Measurements from ENCODE around the gene CXCL12. TPM values are rescaled to one million over a fixed set of nuclear protein-coding genes. Genes with fewer than 3 reads are reported as not detected.

Gene CXCL12
- total RNA-seq, 1 experiment from 2014 or later = 0.47 TPM

- Histone ChIP-seq H3K27me3 (ENCODE audit: insufficient read depth, low read length) (peaks cover 8% of the 10 kb centered on the region), H3K4me2 (ENCODE audit: low read length) (no peak overlapping the region), H2AFZ (ENCODE audit: low read depth, low read length, poor library complexity, severe bottlenecking) (no peak overlapping the region), H3K36me3 (ENCODE audit: control insufficient read depth in 1 of 2, insufficient read depth in 2 of 2, low read length in 2 of 2) (no peaks in the 10 kb centered on the region), H3K9ac (ENCODE audit: low read length) (no peak overlapping the region), H3K4me1 (ENCODE audit: control insufficient read depth in 1 of 2, insufficient read depth in 2 of 2, low read length in 2 of 2) (peaks cover 0 to 8% of the 10 kb centered on the region in 2 experiments; a peak in 2 of 4 replicates), H4K20me1 (ENCODE audit: insufficient read depth) (no peaks in the 10 kb centered on the region), H3K4me3 (replicated peaks in 1 of 2; ENCODE audit: low read depth in 1 of 2, low read length in 2 of 2) (no peak overlapping the region), H3K27ac (ENCODE audit: low read depth, low read length) (no peak overlapping the region), H3K9me2 (ENCODE audit: insufficient read depth) (no peaks in the 10 kb centered on the region), H3K9me3 (ENCODE audit: control insufficient read depth in 1 of 2, insufficient read depth in 1 of 2, low read depth in 1 of 2, low read length in 2 of 2) (no peaks in the 10 kb centered on the region), H3K79me2 (ENCODE audit: insufficient read depth, low read length) (no peaks in the 10 kb centered on the region)
- ChIA-PET CTCF (no interaction called here), RAD21 (ENCODE audit: low non-redundant PET in 1 of 2, low total read pairs in 2 of 2, uncharacterized antibody in 2 of 2, unreplicated experiment in 2 of 2) (no interaction called here), POLR2A (no interaction called here)
- TF ChIP-seq FOSL1 (IDR thresholded peaks at IDR 0.05; ENCODE audit: low read depth) (no peak), SP1 (IDR thresholded peaks at IDR 0.05; ENCODE audit: low read depth) (no peak), REST (IDR thresholded peaks at IDR 0.05; ENCODE audit: low read depth) (no peak), ZFX (IDR thresholded peaks at IDR 0.05) (no peak), POLR2AphosphoS5 (IDR thresholded peaks at IDR 0.05; ENCODE audit: low read depth, low read length) (no peak), POLR2A (IDR thresholded peaks at IDR 0.05; ENCODE audit: borderline replicate concordance, extremely low read depth, insufficient read depth, insufficient read length) (no peak), SIN3A (IDR thresholded peaks at IDR 0.05; ENCODE audit: low read depth) (no peak), EZH2phosphoT487 (IDR thresholded peaks at IDR 0.05; ENCODE audit: borderline replicate concordance) (no peak)
- no TSS peak for BruUV-seq (replicated peaks)
- no peak for DNase-seq (ENCODE audit: low read depth, low spot score)
- intact Hi-C loops (cut with micrococcal nuclease) = no loop called here
- ATAC-seq = no peak
Measured at GRCh38 chr10:44332465-44332864, 52.4 kb downstream of the CXCL12 start.

- Histone ChIP-seq H3K79me2 (ENCODE audit: insufficient read depth, low read length) (no peaks in the 10 kb centered on the region), H3K36me3 (ENCODE audit: control insufficient read depth in 1 of 2, insufficient read depth in 2 of 2, low read length in 2 of 2) (no peaks in the 10 kb centered on the region), H3K27me3 (ENCODE audit: insufficient read depth, low read length) (peaks cover 8% of the 10 kb centered on the region), H3K27ac (ENCODE audit: low read depth, low read length) (no peak overlapping the region), H3K9me2 (ENCODE audit: insufficient read depth) (no peaks in the 10 kb centered on the region), H3K9ac (ENCODE audit: low read length) (no peak overlapping the region), H2AFZ (ENCODE audit: low read depth, low read length, poor library complexity, severe bottlenecking) (no peak overlapping the region), H3K4me3 (replicated peaks in 1 of 2; ENCODE audit: low read depth in 1 of 2, low read length in 2 of 2) (no peak overlapping the region), H3K4me2 (ENCODE audit: low read length) (no peak overlapping the region), H3K4me1 (ENCODE audit: control insufficient read depth in 1 of 2, insufficient read depth in 2 of 2, low read length in 2 of 2) (peaks cover 0 to 8% of the 10 kb centered on the region in 2 experiments; a peak in 2 of 4 replicates), H4K20me1 (ENCODE audit: insufficient read depth) (no peaks in the 10 kb centered on the region), H3K9me3 (ENCODE audit: control insufficient read depth in 1 of 2, insufficient read depth in 1 of 2, low read depth in 1 of 2, low read length in 2 of 2) (no peaks in the 10 kb centered on the region)
- ChIA-PET CTCF (no interaction called here), POLR2A (no interaction called here), RAD21 (ENCODE audit: low non-redundant PET in 1 of 2, low total read pairs in 2 of 2, uncharacterized antibody in 2 of 2, unreplicated experiment in 2 of 2) (no interaction called here)
- ATAC-seq = no peak
- no TSS peak for BruUV-seq (replicated peaks)
- no peak for TF ChIP-seq JUND (IDR thresholded peaks at IDR 0.05)
- intact Hi-C loops (cut with micrococcal nuclease) = no loop called here
- DNase-seq (ENCODE audit: low read depth, low spot score) = no peak
Measured at GRCh38 chr10:44330431-44330830, 54.5 kb downstream of the CXCL12 start.
